ENCODE measurements around the gene ADPRM. TPM values are rescaled to one million over a fixed set of nuclear protein-coding genes. Genes with fewer than 3 reads are reported as not detected.

Gene ADPRM
- total RNA-seq, 2 donors from 2014 or later = 6.8 to 8.9 TPM

DNA sequence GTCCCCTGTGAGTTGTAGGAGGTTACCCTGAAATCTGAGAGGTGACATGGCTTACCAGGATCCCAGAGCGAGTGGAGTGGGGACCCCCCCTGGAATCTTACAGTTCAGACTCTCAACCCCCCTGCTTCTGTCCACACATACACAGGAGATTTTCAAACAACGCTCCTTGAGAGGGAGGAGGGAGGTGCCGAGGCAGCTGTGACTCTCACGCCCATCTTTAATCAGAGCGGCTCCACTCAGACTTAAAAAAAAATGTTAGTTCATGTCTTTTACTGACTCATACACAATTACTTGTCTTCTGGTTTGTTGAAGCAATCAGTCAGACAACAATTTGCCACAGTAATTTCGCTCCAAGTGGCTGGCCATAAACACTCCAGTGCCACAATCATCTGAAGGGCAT lies 47.8 kb downstream of the ADPRM start:
- Mint-ChIP-seq H3K27ac (no peak overlapping the region), H3K36me3 (ENCODE audit: low read depth) (no peaks in the 10 kb centered on the region), H3K4me1 (peaks cover 3% of the 10 kb centered on the region), H3K9me3 (no peaks in the 10 kb centered on the region), H3K4me3 (no peak overlapping the region), H3K27me3 (ENCODE audit: insufficient read depth) (peaks cover 5% of the 10 kb centered on the region)
- no peak overlapping the region for H3K9ac ChIP-seq (ENCODE audit: extremely low read depth, low read length, poor library complexity, severe bottlenecking)
- no peaks in the 10 kb centered on the region for H3K36me3 ChIP-seq (ENCODE audit: control insufficient read depth, insufficient read depth, low read length)
- H3K4me3 ChIP-seq (ENCODE audit: low read length) = no peak overlapping the region
- no peaks in the 10 kb centered on the region for H3K4me1 ChIP-seq (ENCODE audit: control insufficient read depth, insufficient read depth, low read length)
- H3K9me3 ChIP-seq (ENCODE audit: control insufficient read depth, low read length) = no peaks in the 10 kb centered on the region
- DNase-seq = no peak
- H3K27me3 ChIP-seq (ENCODE audit: control insufficient read depth, insufficient read depth, low read length, poor library complexity, severe bottlenecking) = no peaks in the 10 kb centered on the region
- TF ChIP-seq, protein P1, sequence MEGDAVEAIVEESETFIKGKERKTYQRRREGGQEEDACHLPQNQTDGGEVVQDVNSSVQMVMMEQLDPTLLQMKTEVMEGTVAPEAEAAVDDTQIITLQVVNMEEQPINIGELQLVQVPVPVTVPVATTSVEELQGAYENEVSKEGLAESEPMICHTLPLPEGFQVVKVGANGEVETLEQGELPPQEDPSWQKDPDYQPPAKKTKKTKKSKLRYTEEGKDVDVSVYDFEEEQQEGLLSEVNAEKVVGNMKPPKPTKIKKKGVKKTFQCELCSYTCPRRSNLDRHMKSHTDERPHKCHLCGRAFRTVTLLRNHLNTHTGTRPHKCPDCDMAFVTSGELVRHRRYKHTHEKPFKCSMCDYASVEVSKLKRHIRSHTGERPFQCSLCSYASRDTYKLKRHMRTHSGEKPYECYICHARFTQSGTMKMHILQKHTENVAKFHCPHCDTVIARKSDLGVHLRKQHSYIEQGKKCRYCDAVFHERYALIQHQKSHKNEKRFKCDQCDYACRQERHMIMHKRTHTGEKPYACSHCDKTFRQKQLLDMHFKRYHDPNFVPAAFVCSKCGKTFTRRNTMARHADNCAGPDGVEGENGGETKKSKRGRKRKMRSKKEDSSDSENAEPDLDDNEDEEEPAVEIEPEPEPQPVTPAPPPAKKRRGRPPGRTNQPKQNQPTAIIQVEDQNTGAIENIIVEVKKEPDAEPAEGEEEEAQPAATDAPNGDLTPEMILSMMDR (conservative IDR thresholded peaks at IDR 0.05) = no peak
- H3K27ac ChIP-seq (ENCODE audit: low read depth, low read length) = no peak overlapping the region
- 84 to 86% methylated on average over 2 to 5 of the region's 6 CpGs for WGBS, 2 experiments (ENCODE audit: insufficient coverage in 1 of 2, insufficient read length in 1 of 2)

- TF ChIP-seq, protein P1 (conservative IDR thresholded peaks at IDR 0.05) = no peak
- Histone ChIP-seq H3K36me3 (ENCODE audit: control insufficient read depth, insufficient read depth, low read length) (no peaks in the 10 kb centered on the region), H3K27me3 (ENCODE audit: control insufficient read depth, insufficient read depth, low read length, poor library complexity, severe bottlenecking) (no peaks in the 10 kb centered on the region), H3K9me3 (ENCODE audit: control insufficient read depth, low read length) (no peaks in the 10 kb centered on the region), H3K4me1 (ENCODE audit: control insufficient read depth, insufficient read depth, low read length) (no peaks in the 10 kb centered on the region), H3K27ac (ENCODE audit: low read depth, low read length) (no peak overlapping the region), H3K9ac (ENCODE audit: extremely low read depth, low read length, poor library complexity, severe bottlenecking) (no peak overlapping the region), H3K4me3 (ENCODE audit: low read length) (no peak overlapping the region)
- Mint-ChIP-seq H3K9me3 (no peaks in the 10 kb centered on the region), H3K36me3 (ENCODE audit: low read depth) (no peaks in the 10 kb centered on the region), H3K27me3 (ENCODE audit: insufficient read depth) (peaks cover 5% of the 10 kb centered on the region), H3K4me3 (no peak overlapping the region), H3K27ac (no peak overlapping the region), H3K4me1 (peaks cover 3% of the 10 kb centered on the region)
- 72 to 74% methylated on average over 9 of the region's 9 CpGs for WGBS, 2 experiments (ENCODE audit: insufficient coverage in 1 of 2, insufficient read length in 1 of 2)
- DNase-seq = no peak
Measured at GRCh38 chr17:10748531-10749181, 51.3 kb downstream of the ADPRM start.

GRCh38 chr17:10750210-10750609 lies 52.8 kb downstream of the ADPRM start:
- Mint-ChIP-seq H3K36me3 (ENCODE audit: low read depth) (no peaks in the 10 kb centered on the region), H3K4me1 (peaks cover 7% of the 10 kb centered on the region), H3K4me3 (no peak overlapping the region), H3K27me3 (ENCODE audit: insufficient read depth) (peaks cover 5% of the 10 kb centered on the region), H3K9me3 (no peaks in the 10 kb centered on the region), H3K27ac (no peak overlapping the region)
- Histone ChIP-seq H3K27me3 (ENCODE audit: control insufficient read depth, insufficient read depth, low read length, poor library complexity, severe bottlenecking) (no peaks in the 10 kb centered on the region), H3K36me3 (ENCODE audit: control insufficient read depth, insufficient read depth, low read length) (no peaks in the 10 kb centered on the region), H3K4me1 (ENCODE audit: control insufficient read depth, insufficient read depth, low read length) (no peaks in the 10 kb centered on the region), H3K9ac (ENCODE audit: extremely low read depth, low read length, poor library complexity, severe bottlenecking) (no peak overlapping the region), H3K4me3 (ENCODE audit: low read length) (no peak overlapping the region), H3K27ac (ENCODE audit: low read depth, low read length) (no peak overlapping the region), H3K9me3 (ENCODE audit: control insufficient read depth, low read length) (no peaks in the 10 kb centered on the region)
- 95% methylated on average over 2 to 4 of the region's 4 CpGs for WGBS, 2 experiments (ENCODE audit: insufficient coverage in 1 of 2, insufficient read length in 1 of 2)
- TF ChIP-seq, protein P1 (conservative IDR thresholded peaks at IDR 0.05) = no peak
- no peak for DNase-seq

Measured in endodermal cell (in vitro differentiated cells).